Activated naive CD4-positive, alpha-beta T cell treated with anti-CD3 and anti-CD28 coated beads, Interleukin-2, amount 50 U/mL, for 24 hours (primary cell): ENCODE data around the gene KIAA0825.
"Not testable (repeated sequence)": the region's sequence is repeated elsewhere in the genome, so short reads cannot be mapped to it uniquely, and the experiment has no call there.

Source experiments
- H3K27ac Mint-ChIP-seq: one replicate; pipeline ENCODE4 v1.8.0; 2021; ENCODE audit warnings: mild to moderate bottlenecking, mixed read lengths
- H3K27me3 Mint-ChIP-seq: one replicate; pipeline ENCODE4 v1.8.0; 2021; ENCODE audit warnings: mixed read lengths
- H3K36me3 Mint-ChIP-seq: one replicate; pipeline ENCODE4 v1.8.0; 2021; ENCODE audit warnings: mixed read lengths
- H3K4me1 Mint-ChIP-seq: one replicate; pipeline ENCODE4 v1.8.0; 2021; ENCODE audit warnings: mixed read lengths
- H3K4me3 Mint-ChIP-seq: one replicate; pipeline ENCODE4 v1.8.0; 2021; ENCODE audit warnings: mild to moderate bottlenecking, mixed read lengths
- H3K9me3 Mint-ChIP-seq: one replicate; pipeline ENCODE4 v1.8.0; 2021; ENCODE audit warnings: mixed read lengths

KIAA0825 gene

GRCh38 chr5:94618029-94618492, 343 bp downstream of the KIAA0825 start:
- peak overlapping the region; percentile 95 for H3K27ac Mint-ChIP-seq
- no peaks in the 10 kb centered on the region for H3K36me3 Mint-ChIP-seq
- H3K4me1 Mint-ChIP-seq = peaks cover 45% of the 10 kb centered on the region
- H3K9me3 Mint-ChIP-seq = no peaks in the 10 kb centered on the region
- peak overlapping the region; percentile 97 for H3K4me3 Mint-ChIP-seq
- H3K27me3 Mint-ChIP-seq = no peaks in the 10 kb centered on the region

- H3K27me3 Mint-ChIP-seq = no peaks in the 10 kb centered on the region
- H3K9me3 Mint-ChIP-seq = no peaks in the 10 kb centered on the region
- H3K4me1 Mint-ChIP-seq = peaks cover 27% of the 10 kb centered on the region
- H3K4me3 Mint-ChIP-seq = no peak overlapping the region
- H3K27ac Mint-ChIP-seq = no peak overlapping the region
- H3K36me3 Mint-ChIP-seq = no peaks in the 10 kb centered on the region
Measured at GRCh38 chr5:94615862-94616261, 2.5 kb downstream of the KIAA0825 start.

GRCh38 chr5:94614156-94614805, 4.1 kb downstream of the KIAA0825 start:
- Mint-ChIP-seq H3K9me3 (no peaks in the 10 kb centered on the region), H3K4me3 (no peak overlapping the region), H3K27ac (no peak overlapping the region), H3K36me3 (no peaks in the 10 kb centered on the region), H3K27me3 (no peaks in the 10 kb centered on the region), H3K4me1 (peaks cover 17% of the 10 kb centered on the region)

GRCh38 chr5:94613583-94613982, 4.8 kb downstream of the KIAA0825 start:
- no peaks in the 10 kb centered on the region for H3K9me3 Mint-ChIP-seq
- no peak overlapping the region for H3K27ac Mint-ChIP-seq
- no peaks in the 10 kb centered on the region for H3K36me3 Mint-ChIP-seq
- H3K27me3 Mint-ChIP-seq = no peaks in the 10 kb centered on the region
- H3K4me1 Mint-ChIP-seq = peaks cover 12% of the 10 kb centered on the region
- no peak overlapping the region for H3K4me3 Mint-ChIP-seq

GRCh38 chr5:94595281-94595840, 23.0 kb downstream of the KIAA0825 start:
- H3K9me3 Mint-ChIP-seq = peaks cover 13% of the 10 kb centered on the region
- H3K27ac Mint-ChIP-seq = no peak overlapping the region
- H3K36me3 Mint-ChIP-seq = no peaks in the 10 kb centered on the region
- H3K4me1 Mint-ChIP-seq = no peaks in the 10 kb centered on the region
- no peaks in the 10 kb centered on the region for H3K27me3 Mint-ChIP-seq
- H3K4me3 Mint-ChIP-seq = no peak overlapping the region

- no peaks in the 10 kb centered on the region for H3K9me3 Mint-ChIP-seq
- H3K4me3 Mint-ChIP-seq = no peak overlapping the region
- H3K27me3 Mint-ChIP-seq = no peaks in the 10 kb centered on the region
- H3K36me3 Mint-ChIP-seq = peaks cover 4% of the 10 kb centered on the region
- H3K27ac Mint-ChIP-seq = no peak overlapping the region
- peaks cover 23% of the 10 kb centered on the region for H3K4me1 Mint-ChIP-seq
Measured at GRCh38 chr5:94577466-94578245, 40.7 kb downstream of the KIAA0825 start.

GRCh38 chr5:94575196-94575595, 43.2 kb downstream of the KIAA0825 start:
- no peak overlapping the region for H3K4me3 Mint-ChIP-seq

GRCh38 chr5:94573349-94573748, 45.1 kb downstream of the KIAA0825 start:
- H3K4me3 Mint-ChIP-seq, H3K36me3 Mint-ChIP-seq, H3K27me3 Mint-ChIP-seq, H3K9me3 Mint-ChIP-seq, H3K27ac Mint-ChIP-seq: not testable (repeated sequence)
- H3K4me1 Mint-ChIP-seq = peaks cover 21% of the 10 kb centered on the region

More at GRCh38 chr5:94575196-94575595, 43.2 kb downstream of the KIAA0825 start:
- H3K9me3 Mint-ChIP-seq = no peaks in the 10 kb centered on the region
- no peaks in the 10 kb centered on the region for H3K27me3 Mint-ChIP-seq
- peaks cover 23% of the 10 kb centered on the region for H3K4me1 Mint-ChIP-seq
- H3K36me3 Mint-ChIP-seq = peaks cover 4% of the 10 kb centered on the region
- H3K27ac Mint-ChIP-seq = no peak overlapping the region

- no peak overlapping the region for H3K27ac Mint-ChIP-seq
- peaks cover 4% of the 10 kb centered on the region for H3K36me3 Mint-ChIP-seq
- no peaks in the 10 kb centered on the region for H3K27me3 Mint-ChIP-seq
- no peak overlapping the region for H3K4me3 Mint-ChIP-seq
- no peaks in the 10 kb centered on the region for H3K9me3 Mint-ChIP-seq
- H3K4me1 Mint-ChIP-seq = peaks cover 6% of the 10 kb centered on the region
Measured at GRCh38 chr5:94571415-94571814, 47.0 kb downstream of the KIAA0825 start.

GRCh38 chr5:94564812-94565211, 53.6 kb downstream of the KIAA0825 start:
- H3K27me3 Mint-ChIP-seq = no peaks in the 10 kb centered on the region
- H3K4me3 Mint-ChIP-seq = no peak overlapping the region
- H3K27ac Mint-ChIP-seq = no peak overlapping the region
- no peaks in the 10 kb centered on the region for H3K4me1 Mint-ChIP-seq
- H3K9me3 Mint-ChIP-seq = no peaks in the 10 kb centered on the region
- no peaks in the 10 kb centered on the region for H3K36me3 Mint-ChIP-seq

- Mint-ChIP-seq H3K36me3 (no peaks in the 10 kb centered on the region), H3K27me3 (no peaks in the 10 kb centered on the region), H3K9me3 (no peaks in the 10 kb centered on the region), H3K27ac (no peak overlapping the region), H3K4me3 (no peak overlapping the region), H3K4me1 (no peaks in the 10 kb centered on the region)
Measured at GRCh38 chr5:94562327-94562971, 56.0 kb downstream of the KIAA0825 start.

GRCh38 chr5:94558028-94558427, 60.4 kb downstream of the KIAA0825 start:
- no peaks in the 10 kb centered on the region for H3K4me1 Mint-ChIP-seq
- no peak overlapping the region for H3K27ac Mint-ChIP-seq
- no peak overlapping the region for H3K4me3 Mint-ChIP-seq
- H3K9me3 Mint-ChIP-seq = no peaks in the 10 kb centered on the region
- H3K36me3 Mint-ChIP-seq = no peaks in the 10 kb centered on the region
- H3K27me3 Mint-ChIP-seq = no peaks in the 10 kb centered on the region

- no peak overlapping the region for H3K27ac Mint-ChIP-seq
- H3K36me3 Mint-ChIP-seq = peaks cover 5% of the 10 kb centered on the region
- no peak overlapping the region for H3K4me3 Mint-ChIP-seq
- H3K4me1 Mint-ChIP-seq = no peaks in the 10 kb centered on the region
- peaks cover 7% of the 10 kb centered on the region for H3K9me3 Mint-ChIP-seq
- H3K27me3 Mint-ChIP-seq = no peaks in the 10 kb centered on the region
Measured at GRCh38 chr5:94551858-94552257, 66.5 kb downstream of the KIAA0825 start.

GRCh38 chr5:94545870-94546625, 72.4 kb downstream of the KIAA0825 start:
- peaks cover 7% of the 10 kb centered on the region for H3K9me3 Mint-ChIP-seq
- H3K27me3 Mint-ChIP-seq = no peaks in the 10 kb centered on the region
- no peaks in the 10 kb centered on the region for H3K4me1 Mint-ChIP-seq
- H3K36me3 Mint-ChIP-seq = peaks cover 14% of the 10 kb centered on the region
- H3K27ac Mint-ChIP-seq = no peak overlapping the region
- no peak overlapping the region for H3K4me3 Mint-ChIP-seq

GRCh38 chr5:94544875-94545547, 73.4 kb downstream of the KIAA0825 start:
- Mint-ChIP-seq H3K9me3 (peaks cover 9% of the 10 kb centered on the region), H3K4me1 (no peaks in the 10 kb centered on the region), H3K27ac (no peak overlapping the region), H3K36me3 (peaks cover 21% of the 10 kb centered on the region), H3K4me3 (no peak overlapping the region), H3K27me3 (no peaks in the 10 kb centered on the region)
